Skin of body (tissue), 2 donors: ENCODE measurements around the gene ACSL6. TPM values are rescaled to one million over a fixed set of nuclear protein-coding genes. Genes with fewer than 3 reads are reported as not detected.

Experiments used
- DNase-seq: peaks from one replicate; lab custom pipeline; 2025; lab: John Stamatoyannopoulos, UW
- total RNA-seq: library from RNA; depleted of rRNA; stranded (reverse); fragments of >200 nt; gene quantifications from one replicate; pipeline ENCODE4 v1.2.3, GENCODE V29; 2014

ACSL6 gene
- total RNA-seq, 1 donor from 2014 or later, result 3.7 TPM

DNA sequence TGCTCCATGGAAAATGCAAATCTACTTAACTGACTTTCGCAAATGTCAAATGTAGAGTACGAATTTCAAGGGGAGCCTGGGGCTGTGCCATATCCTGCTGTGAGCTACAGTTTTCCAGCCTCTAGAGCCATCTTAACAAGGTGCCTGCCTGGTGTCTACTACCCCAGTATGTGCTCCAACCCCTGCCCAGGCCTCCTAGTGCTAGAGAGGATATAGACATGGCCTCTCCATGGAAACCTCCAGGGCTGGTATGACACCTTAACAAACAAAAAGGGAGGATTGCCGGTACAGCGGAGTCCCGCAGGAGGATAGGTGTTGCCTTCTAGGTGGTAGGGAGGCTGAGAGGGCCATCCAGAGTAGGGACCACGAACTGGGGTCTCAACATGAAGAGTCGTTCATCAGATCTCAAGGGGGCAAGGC lies 35.4 kb upstream of the ACSL6 start:
- DNase-seq, result no peak

DNA sequence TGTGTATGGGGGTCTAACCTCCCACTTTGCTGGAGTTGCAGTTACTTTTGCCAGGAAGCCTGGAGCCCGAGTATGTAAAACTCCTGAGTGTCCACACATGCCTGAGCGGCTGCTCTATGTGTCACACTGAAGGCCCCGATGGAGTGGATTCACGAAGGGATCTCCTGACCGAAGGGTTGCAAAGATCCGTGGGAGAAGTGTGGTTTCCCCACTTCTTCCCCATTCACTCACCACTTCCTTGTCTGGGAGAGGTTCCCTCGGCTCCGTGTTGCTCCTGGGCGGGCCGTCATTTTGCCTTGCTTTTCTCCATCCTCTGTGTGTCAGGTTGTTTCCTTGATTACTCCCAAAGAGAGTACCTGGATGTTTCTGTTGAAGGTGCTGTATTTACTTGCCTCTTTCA lies 32.7 kb upstream of the ACSL6 start:
- no peak for DNase-seq

DNA sequence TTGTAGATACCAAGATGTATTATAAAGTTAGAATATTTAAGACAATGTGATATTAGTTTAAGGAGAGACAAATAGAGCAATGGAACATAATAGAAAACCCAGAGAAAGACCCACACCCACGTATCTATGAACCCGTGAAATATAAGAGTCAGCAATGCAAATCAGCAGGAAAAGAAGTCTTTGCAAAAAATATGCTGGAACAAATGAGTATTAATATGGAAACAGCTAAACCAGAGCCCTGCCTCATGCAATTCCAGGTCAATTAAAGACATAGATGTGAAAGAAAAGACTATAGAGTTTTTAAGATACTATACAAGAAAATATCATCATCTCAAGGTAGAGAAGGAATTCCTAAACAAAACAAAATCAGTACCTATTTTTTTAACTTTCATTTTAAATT lies 25.9 kb upstream of the ACSL6 start:
- DNase-seq, result no peak

DNA sequence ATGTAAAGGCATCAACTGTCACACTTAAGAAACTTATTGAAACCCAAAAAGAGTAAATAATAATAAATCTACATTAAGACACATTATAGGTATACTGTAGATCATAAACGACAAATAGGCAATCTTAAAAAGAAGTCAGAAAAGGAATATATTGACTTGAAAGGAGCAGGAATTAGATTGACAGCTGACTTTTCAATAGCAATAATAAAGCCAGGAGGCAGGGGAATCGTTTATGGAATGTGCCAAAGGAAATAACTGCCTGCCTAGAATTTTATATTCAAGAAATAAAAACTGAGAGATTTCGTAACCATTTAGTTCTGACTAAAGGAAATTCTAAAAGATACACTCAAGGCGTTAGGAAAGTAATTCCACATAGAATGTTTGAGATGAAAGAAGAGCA lies 21.7 kb upstream of the ACSL6 start:
- no peak for DNase-seq

DNA sequence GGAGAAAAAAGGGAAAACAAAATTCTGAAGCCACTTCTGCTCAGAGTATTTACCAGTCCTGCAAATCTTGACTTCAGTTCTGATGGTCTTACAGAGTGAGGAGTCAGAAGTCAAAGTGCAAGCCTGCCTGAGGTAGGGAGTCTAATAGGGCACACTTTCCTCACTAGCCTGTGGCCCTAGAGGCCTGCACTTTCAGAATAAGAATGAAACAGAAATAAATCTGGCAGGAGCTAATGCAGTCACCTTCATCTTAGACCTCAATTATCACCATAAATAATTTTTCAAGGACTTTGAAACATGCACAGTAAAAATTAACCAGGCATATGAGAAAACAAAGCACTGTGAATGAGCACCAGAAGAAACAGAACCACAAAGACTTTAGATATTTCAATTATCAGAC lies 20.7 kb upstream of the ACSL6 start:
- no peak for DNase-seq

DNA sequence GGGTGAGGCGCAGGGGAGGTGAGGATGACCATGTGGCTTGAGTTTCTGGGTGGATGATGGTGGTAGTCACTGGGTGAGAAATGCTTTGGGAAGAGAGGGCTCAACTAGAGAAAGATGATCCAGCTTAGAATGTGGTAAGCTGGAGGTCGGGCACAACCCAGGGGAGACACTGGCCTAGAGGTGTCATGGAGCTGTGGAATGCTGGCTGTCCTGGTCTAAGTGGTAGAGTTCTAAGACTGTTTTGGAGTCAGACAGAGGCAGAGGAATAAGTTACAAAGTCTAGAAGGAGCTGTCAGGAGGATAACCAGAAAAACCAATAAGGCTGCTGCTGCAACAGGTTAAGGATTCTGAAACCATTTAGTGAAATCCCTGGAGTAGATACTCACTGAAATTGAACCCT lies 19.2 kb upstream of the ACSL6 start:
- no peak for DNase-seq

DNA sequence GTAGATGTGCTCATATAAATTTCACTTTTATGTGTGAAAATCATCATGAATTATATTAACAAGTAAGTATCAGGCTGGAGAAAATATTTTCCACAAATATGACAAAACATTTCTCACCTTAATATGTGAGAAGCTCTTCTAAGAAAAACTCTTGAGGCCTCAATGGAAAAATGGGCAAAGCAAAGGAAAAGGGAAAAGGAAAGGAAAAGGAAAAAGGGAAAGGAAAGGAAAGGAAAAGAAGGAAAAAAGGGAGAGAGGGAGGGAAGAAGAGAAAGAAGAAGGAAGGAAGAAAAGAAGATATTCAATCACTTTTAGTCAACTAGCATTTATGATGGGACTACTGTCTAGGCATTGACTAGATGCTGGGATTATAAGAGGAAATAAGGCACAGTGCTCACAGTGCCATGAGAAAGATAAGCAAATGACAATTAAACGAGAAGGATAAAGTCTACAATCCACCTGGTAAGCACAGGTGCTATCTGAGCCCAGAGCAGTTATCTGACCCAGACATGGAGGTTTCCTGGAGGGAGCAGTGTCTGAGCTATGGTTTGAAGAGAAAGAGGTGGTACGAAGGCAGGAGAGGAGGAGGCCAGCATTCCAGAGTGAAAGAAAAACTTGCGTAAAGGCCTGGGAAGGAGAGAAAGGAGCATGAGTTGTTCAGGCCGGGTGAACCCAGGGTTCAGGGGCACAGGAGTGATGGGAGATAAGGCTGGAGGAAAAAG lies 18.3 kb upstream of the ACSL6 start:
- no peak for DNase-seq

DNA sequence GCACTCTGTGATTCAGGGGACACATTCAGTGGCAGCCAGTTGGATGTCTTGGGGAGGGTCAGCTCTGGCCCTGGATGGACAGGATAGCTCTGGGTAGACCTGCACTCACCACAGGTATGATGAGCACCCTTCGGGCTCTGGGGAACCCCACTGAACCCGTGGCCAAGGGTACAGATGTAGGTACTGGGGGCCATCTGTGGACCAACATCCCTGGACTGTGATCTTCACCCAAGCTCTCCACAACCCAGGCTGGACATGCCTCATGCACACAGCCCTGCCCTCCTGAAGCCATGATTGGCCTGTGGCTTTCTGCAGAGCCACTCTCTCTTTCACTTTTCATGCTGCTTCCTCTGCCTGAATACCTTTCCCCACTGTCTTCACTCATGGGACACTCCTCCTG lies 15.6 kb upstream of the ACSL6 start:
- no peak for DNase-seq

DNA sequence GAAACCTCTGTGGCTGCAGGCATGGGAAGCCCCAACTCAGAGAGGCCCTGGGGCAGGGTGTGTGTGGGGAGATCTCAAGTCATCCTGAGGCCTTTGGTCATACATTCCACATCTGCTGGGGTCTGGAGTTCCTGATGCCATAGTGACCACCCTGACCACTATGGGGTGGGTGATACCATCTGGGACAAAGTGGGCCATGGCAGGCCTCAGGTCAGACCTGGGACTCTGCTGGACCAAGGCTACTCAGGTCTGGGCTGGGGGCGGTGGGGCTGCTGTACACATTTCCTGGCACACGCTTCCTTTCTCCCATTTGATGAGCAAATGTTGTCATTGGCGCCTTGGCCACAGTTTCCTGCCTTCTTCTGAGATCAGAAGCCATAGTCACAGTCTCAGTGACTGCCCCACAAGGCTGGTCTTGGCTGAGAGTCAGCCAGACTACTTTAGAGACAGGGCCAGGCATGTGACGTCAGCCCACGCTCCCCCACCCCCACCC lies 15.1 kb upstream of the ACSL6 start:
- no peak for DNase-seq

DNA sequence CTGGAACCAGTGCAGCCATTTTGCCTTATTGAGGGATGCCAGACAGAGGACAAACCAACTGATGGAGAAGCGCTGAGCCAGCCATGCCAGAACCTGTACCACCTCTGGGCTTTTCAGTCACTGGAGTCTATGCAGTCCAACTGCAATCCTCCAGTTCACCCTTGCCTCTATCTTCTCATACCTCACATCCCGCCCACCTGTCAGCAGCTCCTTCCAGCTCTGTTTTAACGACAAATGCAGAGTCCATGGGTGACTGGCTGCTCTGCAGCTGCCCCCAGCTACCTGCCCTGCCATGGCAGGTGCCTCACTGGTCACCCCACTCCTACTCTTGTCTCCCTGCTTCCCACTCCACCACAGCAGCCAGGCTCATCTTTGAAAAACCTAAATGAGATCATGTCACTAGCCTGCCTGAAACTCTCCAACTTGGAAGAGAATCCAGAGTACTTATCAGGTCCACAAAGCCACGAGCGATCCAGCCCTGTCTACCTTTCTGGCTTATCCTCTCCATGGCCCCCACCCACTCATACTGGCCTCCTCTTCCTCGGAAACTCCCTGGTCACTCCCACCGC lies 14.0 kb upstream of the ACSL6 start:
- DNase-seq, result no peak

DNA sequence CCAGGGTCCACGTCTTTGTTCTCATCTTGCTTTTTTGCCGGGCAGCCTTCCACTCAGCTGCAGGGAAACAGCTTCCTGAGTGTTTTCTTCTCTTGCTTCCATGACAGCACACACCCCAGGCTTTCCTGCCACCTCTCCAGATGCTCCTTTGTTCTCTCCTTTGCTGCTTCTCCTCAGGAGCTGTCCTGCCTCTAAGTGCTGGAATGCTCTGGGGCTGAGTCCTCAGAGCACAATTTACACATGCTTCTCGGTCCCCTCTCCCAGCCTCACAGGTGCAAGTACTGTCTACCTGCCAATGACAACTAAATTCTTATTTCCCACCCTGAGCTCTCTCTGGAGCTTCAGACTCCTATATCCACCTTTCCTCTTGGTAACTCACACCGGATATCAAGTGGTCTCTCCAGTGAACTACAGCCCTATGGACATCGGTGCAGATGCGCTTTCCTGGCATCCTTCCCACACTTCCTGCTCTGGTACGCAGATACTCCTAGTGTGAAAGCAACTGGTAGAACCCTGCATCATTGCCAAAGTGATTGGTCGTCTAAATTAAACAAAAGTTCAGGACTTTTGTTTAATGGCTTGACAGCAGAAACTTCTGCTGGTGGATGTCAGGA lies 13.4 kb upstream of the ACSL6 start:
- DNase-seq, result no peak

DNA sequence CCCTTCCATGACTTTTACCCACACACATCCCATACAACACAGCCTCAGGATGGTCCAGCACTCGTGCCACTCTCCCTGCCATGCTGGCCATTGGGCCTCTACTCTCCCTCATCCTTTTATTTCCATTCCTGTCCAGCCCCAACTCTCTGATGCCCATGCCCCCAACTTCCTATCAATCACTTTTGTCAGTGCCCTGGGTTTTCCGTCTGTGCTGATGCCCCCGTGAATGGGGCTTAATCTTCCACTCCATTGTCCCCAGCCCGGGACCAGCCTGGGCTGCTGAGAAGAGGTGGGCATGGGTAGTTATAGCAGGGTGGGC lies 12.6 kb upstream of the ACSL6 start:
- no peak for DNase-seq

DNA sequence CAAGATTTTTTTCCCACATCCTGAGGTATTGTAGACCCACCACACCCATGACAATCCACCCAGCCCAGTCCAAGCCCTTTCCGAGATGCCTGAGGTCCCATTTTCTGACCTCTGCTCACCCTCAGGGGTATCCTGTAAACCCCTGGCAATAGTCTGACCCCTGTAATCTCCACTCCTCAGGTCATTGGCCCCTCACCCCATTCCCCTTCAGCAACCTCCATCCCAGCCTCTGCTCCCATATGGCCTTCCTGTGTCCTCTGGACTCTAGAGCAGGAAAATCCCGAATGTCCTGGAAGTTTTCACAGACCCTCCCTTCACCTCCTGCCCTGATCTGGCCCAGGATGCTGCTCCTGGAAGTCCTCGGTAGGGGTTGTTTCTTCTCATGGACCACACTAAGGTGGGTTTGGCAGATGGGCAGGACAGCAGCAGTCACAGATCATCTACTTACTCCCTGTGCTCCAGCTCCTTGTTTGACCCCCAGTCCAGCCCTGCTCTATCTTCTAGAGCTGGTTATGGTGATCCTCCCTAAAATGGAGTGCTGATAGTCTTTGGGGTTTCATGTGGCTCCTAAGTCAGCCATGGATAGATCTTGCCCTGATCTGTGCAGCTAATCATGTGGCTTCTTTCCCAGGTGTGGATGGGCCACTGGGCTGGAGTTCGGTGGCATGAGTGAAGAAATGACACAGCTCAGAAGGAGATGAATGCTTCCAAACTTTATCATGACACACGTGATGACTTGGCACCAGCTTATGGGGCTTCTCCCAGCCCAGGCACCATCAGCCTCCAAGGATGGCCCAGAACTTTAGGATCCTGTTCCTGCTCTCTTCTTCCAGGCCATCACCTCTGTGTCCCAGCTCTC lies 12.0 kb upstream of the ACSL6 start:
- DNase-seq, result no peak

DNA sequence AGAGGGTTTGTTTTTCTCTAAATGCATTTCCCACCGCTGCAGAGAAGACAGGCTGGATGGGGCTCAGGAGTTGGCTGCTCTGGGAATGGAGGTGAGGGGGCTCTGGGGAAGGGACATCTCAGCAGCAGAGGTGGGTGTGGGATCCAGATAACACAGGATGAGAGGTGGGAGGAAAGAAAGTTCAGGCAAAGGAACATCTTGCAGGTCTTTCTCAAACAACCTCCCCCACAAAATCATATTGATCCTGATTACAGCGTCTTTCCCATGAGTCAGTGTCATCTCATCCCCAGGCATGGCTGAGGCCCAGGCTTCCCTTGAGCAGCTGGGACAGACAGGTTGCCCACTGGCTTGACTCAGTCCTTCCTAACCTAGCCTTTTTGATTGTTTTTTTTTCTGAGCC lies 11.3 kb upstream of the ACSL6 start:
- DNase-seq, result no peak

DNA sequence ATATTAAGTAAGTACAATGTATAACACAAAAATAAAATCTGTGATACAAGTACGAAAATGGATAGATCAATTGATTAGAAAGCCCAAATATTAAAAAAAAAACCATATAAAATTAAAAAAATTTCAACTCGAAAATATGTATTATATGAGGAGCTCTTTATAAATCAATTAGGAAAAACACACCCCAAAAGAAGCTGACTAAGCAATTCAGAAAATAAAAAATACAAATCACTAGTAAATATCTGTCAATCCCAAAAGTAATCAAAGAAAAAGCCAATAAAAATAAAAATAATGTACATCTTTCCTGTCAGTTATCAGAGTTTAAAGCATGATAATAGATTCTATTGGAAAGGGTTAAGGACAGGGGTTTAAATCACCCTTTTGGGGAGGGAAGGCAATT lies 10.2 kb upstream of the ACSL6 start:
- DNase-seq, result no peak

DNA sequence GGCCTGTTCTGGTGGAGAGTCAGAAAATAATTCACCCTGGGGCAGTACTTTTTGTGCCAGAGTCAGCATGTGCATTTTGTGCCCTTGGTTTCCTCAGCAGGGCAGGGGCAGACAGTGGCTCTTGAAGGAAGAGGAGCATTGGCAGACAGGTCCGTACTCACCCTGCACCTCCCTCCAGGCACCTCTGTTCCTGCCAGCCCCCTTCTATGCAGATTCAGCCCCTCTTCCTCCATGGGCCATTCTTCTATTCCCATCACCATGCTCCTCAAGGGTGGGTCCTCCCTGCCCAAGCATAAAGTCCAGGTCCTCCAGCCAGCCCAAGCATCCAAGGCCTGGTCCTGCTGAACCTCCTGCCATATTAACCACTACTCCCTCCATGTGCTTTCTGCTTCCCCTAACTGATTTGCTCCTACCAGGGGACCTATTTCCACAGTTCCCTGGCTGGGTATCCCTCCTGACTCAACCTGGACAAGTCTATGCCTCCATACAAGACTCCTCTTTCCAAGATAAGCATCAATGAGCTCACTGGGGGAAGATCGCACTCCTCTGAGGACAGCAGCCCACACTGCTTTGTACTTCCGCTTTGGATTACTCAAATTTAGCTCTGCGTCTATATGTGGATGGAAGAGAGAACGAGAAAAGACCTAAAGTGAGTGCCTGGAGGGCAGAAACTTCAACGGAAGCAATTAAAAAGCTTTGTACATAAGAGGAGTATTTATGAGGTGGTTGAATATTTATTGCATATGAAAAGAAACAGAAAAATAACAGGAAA lies 9.3 kb upstream of the ACSL6 start:
- DNase-seq, result no peak

DNA sequence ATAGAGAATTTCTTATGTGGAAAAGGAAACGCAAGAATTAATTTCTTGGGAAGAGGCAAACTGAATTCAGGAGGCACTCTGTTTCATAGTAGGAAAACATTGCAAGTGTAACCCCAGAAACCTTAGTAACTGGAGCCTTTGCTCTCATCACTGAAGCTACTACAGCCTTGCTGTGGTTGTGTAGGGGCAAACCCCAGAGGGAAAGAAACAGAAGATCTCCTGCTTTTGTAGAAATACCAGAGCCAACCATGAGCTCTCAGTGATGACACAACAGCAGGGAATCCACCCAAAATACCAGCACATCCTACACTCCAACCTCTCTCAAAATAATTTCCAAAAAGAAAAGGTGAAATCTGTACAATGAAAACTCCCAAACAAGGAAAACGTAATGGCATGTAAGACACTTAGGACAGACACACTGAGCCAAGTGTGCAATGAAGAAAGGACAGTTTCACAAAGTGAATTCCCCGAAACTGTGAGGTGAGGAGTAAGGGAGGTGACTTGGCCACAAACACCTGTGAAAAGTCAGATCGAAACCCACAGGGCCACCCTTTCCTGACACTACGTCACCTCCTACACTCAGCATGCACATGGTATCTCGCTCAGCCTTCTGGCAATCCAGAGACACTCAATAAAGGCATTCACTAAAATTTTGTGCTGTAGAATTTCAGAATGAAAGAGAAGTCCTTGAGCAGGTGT lies 8.5 kb upstream of the ACSL6 start:
- no peak for DNase-seq

DNA sequence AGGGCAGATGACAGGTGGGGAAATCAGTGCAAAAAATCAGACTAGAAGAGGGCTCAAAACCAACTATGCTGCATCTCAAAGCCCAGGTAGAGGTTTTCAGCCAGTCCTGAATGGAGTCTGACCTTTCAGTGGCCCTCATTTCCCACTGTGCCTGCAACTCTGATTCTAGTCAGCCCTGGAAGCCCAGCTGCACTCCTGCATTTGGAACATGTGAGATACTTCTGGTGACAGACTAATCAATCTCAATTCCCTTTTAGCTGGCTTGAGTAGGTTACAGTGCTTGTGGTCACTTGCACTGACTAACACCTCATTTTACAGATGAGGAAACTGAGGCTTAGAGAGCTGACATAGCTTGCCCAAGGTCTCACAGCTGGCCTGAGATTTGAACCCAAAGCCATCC lies 7.9 kb upstream of the ACSL6 start:
- DNase-seq, result no peak

DNA sequence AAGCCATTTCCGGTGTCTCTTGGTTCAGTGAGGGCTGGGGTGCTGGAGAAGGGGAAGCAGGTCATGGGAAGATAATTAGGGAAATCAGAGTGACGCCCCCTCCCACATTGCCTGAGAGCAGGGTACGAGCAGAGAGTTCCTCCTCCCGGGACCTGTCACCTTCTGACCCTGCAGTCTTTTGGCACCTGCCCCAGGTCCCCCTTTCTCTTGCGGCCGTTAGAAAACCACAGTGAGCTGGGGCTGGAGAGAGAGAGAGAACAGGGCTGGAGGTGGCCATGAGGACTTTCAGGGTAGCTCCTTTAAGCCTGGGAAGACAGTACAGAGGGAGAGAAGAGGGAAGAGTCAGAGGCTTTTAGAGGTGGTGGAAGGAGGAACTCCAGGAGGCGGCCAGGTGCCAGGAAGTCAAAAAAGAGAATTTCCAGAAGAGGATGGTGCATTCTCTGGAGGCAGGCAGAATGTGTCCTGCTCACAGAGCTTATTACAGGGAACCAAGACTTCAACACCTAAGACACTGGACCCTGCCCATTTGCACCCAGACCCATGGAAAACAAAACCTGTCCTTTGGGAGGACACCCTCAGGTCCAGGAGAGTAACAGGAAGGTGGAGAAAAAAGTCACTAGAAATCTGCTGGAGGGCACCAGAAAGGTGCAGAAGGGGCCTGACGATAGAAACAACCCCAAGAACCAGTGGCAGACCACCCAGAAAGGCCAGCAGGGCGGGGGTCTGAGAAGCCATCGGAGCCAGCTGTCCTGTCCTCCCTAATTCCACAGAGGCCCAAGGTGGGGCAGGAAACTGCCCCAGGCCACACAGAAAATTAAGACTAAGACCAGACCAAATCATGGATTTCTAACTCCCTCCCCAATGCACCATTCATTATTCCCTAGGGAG lies 6.5 kb upstream of the ACSL6 start:
- DNase-seq, result no peak

DNA sequence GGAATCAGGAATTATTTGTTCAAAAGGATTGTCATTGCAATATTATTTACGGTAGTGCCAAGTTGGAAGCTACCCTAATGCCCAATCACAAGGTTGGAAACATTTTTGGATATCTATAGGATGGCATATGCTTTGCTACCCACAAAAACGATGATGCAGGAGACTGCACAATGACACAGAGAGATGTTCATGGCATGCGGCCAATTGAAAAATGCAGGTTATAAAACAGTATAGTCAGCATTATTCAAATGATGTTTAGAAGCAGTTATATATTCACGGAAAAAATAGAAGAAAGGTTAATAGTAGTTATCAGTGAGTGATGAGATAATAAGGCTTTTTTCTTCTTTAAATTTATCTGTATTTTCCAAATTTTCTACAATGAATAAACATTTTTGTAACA lies 5.9 kb upstream of the ACSL6 start:
- no peak for DNase-seq
